CD8-positive, alpha-beta T cell (primary cell): ENCODE measurements around the gene SLC25A25. TPM values are rescaled to one million over a fixed set of nuclear protein-coding genes. Genes with fewer than 3 reads are reported as not detected.

ENCODE experiments used
- total RNA-seq, 46 experiments: library from RNA in 2 of 46; stranded (reverse) in 2 of 46; gene quantifications; one replicate each; pipeline ENCODE4 v1.2.3 and lab custom pipeline; 2021 to 2026

Gene SLC25A25
- total RNA-seq, 2 experiments from 2014 or later, result 12.1 to 12.2 TPM

Other genes with a start within 250 kb of the SLC25A25 start
- 1 to 10 TPM; 2.6 to 3.0 TPM for gene ENG, start 213.6 kb upstream of the SLC25A25 start, total RNA-seq
- 10 to 100 TPM; 34.8 to 35.2 TPM for gene AK1, start 190.6 kb upstream of the SLC25A25 start, total RNA-seq
- gene ST6GALNAC6, start 168.6 kb upstream of the SLC25A25 start, total RNA-seq, result 10 to 100 TPM; 49.8 to 56.1 TPM
- gene ST6GALNAC4, start 151.2 kb upstream of the SLC25A25 start, total RNA-seq, result 10 to 100 TPM; 40.0 to 47.6 TPM
- gene PIP5KL1, start 137.5 kb upstream of the SLC25A25 start, total RNA-seq, result 1 to 10 TPM; 5.1 to 7.4 TPM
- gene DPM2, start 130.4 kb upstream of the SLC25A25 start, total RNA-seq, result 10 to 100 TPM; 40.2 to 42.7 TPM
- gene EEIG1, start 87.2 kb upstream of the SLC25A25 start, total RNA-seq, result 100 to 1,000 TPM; 359 to 378 TPM
- 10 to 100 TPM; 14.4 to 15.0 TPM for gene NAIF1, start 912 bp upstream of the SLC25A25 start, total RNA-seq
- gene PTGES2, start 59.5 kb downstream of the SLC25A25 start, total RNA-seq, result 10 to 100 TPM; 38.8 to 44.6 TPM
- gene LCN2, start 81.2 kb downstream of the SLC25A25 start, total RNA-seq, result not detected
- 10 to 100 TPM; 56.6 to 67.4 TPM for gene BBLN, start 92.0 kb downstream of the SLC25A25 start, total RNA-seq
- gene CIZ1, start 123.3 kb downstream of the SLC25A25 start, total RNA-seq, result 100 to 1,000 TPM; 109 to 116 TPM
- gene DNM1, start 135.1 kb downstream of the SLC25A25 start, total RNA-seq, result 1 to 10 TPM; 1.4 to 1.5 TPM
- 10 to 100 TPM; 49.9 to 59.0 TPM for gene GOLGA2, start 207.8 kb downstream of the SLC25A25 start, total RNA-seq
- 1 to 10 TPM; 3.5 to 4.3 TPM for gene SWI5, start 208.0 kb downstream of the SLC25A25 start, total RNA-seq